IgD-negative memory B cell (primary cell): ENCODE data around the gene GNAL. TPM values are rescaled to one million over a fixed set of nuclear protein-coding genes. Genes with fewer than 3 reads are reported as not detected.

Experiments
- polyA plus RNA-seq: library from polyadenylated mRNA; unstranded; fragments of 300-500 nt; fragmentation: Illumina TruSeq; gene quantifications from one replicate; pipeline ENCODE4 v1.2.3, GENCODE V29; 2021

Gene GNAL
- polyA plus RNA-seq, 1 donor from 2014 or later, result 0.20 TPM

Other genes starting within 250 kb of the GNAL start
- not detected for gene SLC35G4, start 79.7 kb upstream of the GNAL start, polyA plus RNA-seq
- gene CHMP1B, start 162.1 kb downstream of the GNAL start, polyA plus RNA-seq, result 49.1 TPM
- 36.2 TPM for gene MPPE1, start 219.1 kb downstream of the GNAL start, polyA plus RNA-seq